Ishikawa (cell line): Measurements from ENCODE around the gene HYCC1.

Source experiments
- CEBPB ChIP-seq: IDR thresholded peaks from 2 replicates; pipeline ENCODE4 v1.6.1; 2012
- CREB1 ChIP-seq: IDR thresholded peaks from 2 replicates; pipeline ENCODE4 v1.6.1; 2012; ENCODE audit warnings: low read depth
- EGR1 ChIP-seq: IDR thresholded peaks from 2 replicates; pipeline ENCODE4 v1.6.1; 2012
- EP300 ChIP-seq: IDR thresholded peaks from 2 replicates; pipeline ENCODE4 v1.6.1; 2012; ENCODE audit warnings: borderline replicate concordance
- FOXM1 ChIP-seq: IDR thresholded peaks from 2 replicates; pipeline ENCODE4 v1.6.1; 2012; ENCODE audit warnings: low read depth, borderline replicate concordance
- NFIC ChIP-seq: IDR thresholded peaks from 2 replicates; pipeline ENCODE4 v1.6.1; 2012
- RAD21 ChIP-seq: IDR thresholded peaks from 2 replicates; pipeline ENCODE4 v1.6.1; 2012; ENCODE audit warnings: low read depth
- TAF1 ChIP-seq: IDR thresholded peaks from 2 replicates; pipeline ENCODE4 v1.6.1; 2012; ENCODE audit warnings: low read depth, mild to moderate bottlenecking
- TCF12 ChIP-seq: IDR thresholded peaks from 2 replicates; pipeline ENCODE4 v1.6.1; 2012; ENCODE audit warnings: low read depth
- TEAD4 ChIP-seq: IDR thresholded peaks from 2 replicates; pipeline ENCODE4 v1.6.1; 2012
- USF1 ChIP-seq: IDR thresholded peaks from 2 replicates; pipeline ENCODE4 v1.6.1; 2012
- YY1 ChIP-seq: IDR thresholded peaks from 2 replicates; pipeline ENCODE4 v1.6.1; 2012; ENCODE audit warnings: low read depth
- ZBTB7A ChIP-seq: IDR thresholded peaks from 2 replicates; pipeline ENCODE4 v1.6.1; 2012; ENCODE audit warnings: low read depth
- TF ChIP-seq, protein P1 (sequence below): IDR thresholded peaks from 2 replicates; pipeline ENCODE4 v1.6.1; 2012; ENCODE audit warnings: low read depth, mild to moderate bottlenecking
- TF ChIP-seq, protein P2 (sequence below): IDR thresholded peaks from 2 replicates; pipeline ENCODE4 v1.6.1; 2012

Gene HYCC1

DNA sequence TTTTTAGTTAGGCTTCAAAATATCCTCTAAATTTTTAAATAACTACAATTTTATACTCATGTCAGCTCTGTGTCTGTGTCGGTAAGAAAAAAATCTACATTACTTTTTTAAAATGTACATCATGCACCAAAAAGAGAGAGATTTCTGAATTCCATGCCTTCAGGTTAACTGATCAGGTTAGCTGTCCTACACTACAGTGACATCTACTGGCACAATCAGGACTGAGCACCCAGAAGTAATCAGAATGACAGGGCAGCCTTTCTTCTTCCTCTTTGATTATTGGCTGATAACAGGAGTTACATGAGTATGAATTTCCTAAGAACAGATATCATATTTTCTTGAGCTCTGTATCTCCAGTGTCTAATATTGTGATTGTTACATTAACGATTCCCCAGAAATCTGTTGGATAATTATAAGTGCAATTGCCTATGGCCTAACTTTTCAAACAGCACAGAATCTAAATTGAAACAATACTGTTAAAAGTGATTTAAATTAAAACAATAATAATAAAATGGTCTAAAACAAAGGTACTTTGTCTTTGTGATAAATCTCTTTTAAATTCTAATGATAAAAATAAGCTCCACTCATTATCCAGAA is 41.8 kb upstream of the HYCC1 start:
- TF ChIP-seq RAD21 (peak; percentile 94), TAF1 (no peak)

DNA sequence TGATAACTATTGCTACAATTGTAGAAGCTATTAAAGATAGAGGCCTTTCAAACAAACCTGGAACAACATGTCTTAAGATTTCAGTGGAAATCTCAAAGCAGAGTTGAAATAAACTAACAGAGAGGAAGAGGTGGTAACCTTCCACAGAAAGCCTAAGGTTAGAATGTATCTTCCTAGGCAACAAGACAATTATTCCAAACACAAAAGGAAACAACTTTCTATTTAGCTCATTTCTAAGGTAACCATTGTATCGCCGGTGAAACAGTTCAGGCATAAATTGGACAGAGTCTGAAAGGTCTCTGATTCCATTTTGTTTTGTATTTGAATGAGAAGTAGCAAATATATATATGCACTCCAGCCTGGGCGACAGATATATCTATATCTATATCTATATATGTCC is 30.7 kb upstream of the HYCC1 start:
- TF ChIP-seq CEBPB: no peak
- TF ChIP-seq EP300: no peak
- TF ChIP-seq RAD21: no peak
- TF ChIP-seq CREB1: no peak
- no peak for TF ChIP-seq TEAD4
- no peak for TF ChIP-seq FOXM1
- no peak for TF ChIP-seq USF1
- no peak for TF ChIP-seq ZBTB7A
- TF ChIP-seq TAF1: no peak
- TF ChIP-seq, protein P1, sequence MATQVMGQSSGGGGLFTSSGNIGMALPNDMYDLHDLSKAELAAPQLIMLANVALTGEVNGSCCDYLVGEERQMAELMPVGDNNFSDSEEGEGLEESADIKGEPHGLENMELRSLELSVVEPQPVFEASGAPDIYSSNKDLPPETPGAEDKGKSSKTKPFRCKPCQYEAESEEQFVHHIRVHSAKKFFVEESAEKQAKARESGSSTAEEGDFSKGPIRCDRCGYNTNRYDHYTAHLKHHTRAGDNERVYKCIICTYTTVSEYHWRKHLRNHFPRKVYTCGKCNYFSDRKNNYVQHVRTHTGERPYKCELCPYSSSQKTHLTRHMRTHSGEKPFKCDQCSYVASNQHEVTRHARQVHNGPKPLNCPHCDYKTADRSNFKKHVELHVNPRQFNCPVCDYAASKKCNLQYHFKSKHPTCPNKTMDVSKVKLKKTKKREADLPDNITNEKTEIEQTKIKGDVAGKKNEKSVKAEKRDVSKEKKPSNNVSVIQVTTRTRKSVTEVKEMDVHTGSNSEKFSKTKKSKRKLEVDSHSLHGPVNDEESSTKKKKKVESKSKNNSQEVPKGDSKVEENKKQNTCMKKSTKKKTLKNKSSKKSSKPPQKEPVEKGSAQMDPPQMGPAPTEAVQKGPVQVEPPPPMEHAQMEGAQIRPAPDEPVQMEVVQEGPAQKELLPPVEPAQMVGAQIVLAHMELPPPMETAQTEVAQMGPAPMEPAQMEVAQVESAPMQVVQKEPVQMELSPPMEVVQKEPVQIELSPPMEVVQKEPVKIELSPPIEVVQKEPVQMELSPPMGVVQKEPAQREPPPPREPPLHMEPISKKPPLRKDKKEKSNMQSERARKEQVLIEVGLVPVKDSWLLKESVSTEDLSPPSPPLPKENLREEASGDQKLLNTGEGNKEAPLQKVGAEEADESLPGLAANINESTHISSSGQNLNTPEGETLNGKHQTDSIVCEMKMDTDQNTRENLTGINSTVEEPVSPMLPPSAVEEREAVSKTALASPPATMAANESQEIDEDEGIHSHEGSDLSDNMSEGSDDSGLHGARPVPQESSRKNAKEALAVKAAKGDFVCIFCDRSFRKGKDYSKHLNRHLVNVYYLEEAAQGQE: no peak
- TF ChIP-seq TCF12: no peak
- TF ChIP-seq EGR1: no peak
- TF ChIP-seq, protein P2, sequence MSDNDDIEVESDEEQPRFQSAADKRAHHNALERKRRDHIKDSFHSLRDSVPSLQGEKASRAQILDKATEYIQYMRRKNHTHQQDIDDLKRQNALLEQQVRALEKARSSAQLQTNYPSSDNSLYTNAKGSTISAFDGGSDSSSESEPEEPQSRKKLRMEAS: no peak
- TF ChIP-seq NFIC: no peak
- TF ChIP-seq YY1: no peak

DNA sequence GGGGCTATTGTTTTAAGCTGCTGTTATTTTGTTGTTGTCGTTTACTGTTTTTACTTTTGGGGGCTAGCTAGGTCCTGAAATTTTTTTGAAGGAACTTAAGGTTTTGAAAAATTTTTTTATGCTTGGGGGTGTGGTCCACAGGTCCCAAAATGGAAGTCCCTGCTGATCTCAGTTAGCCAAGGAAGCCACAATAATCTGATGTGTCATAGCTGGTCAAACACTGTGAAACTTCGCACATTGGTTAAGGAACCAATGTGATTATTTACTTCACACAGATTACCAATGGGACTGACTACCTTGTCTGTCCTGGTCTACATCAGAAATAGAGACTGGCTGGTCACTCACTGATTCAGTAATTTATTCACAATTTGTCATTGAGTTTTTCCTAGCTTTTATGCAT is 29.5 kb upstream of the HYCC1 start:
- TF ChIP-seq EGR1: no peak
- TF ChIP-seq USF1: no peak

DNA sequence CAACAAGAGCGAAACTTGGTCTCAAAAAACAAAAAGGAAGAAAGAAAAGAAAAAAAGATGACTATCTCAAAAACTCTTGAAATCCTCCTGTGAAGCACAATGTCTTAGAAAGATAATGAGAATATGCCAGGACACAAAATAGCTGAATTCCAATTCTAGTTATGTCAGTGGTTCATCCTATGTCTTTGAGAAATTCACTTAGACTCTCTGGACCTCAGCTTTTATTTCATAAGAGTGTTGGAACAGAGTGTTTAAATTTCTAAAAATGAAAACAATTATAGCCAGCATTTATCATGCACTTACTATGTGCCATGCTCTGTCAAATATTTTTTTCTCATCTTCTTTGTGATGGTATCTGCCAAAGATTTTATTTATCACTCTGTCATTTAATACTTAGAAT is 13.3 kb upstream of the HYCC1 start:
- no peak for TF ChIP-seq TCF12
- no peak for TF ChIP-seq CEBPB
- TF ChIP-seq USF1: no peak
- TF ChIP-seq NFIC: no peak
- TF ChIP-seq RAD21: no peak
- TF ChIP-seq EP300: no peak
- TF ChIP-seq, protein P1: no peak
- no peak for TF ChIP-seq YY1
- TF ChIP-seq, protein P2: no peak
- no peak for TF ChIP-seq CREB1
- TF ChIP-seq ZBTB7A: no peak

DNA sequence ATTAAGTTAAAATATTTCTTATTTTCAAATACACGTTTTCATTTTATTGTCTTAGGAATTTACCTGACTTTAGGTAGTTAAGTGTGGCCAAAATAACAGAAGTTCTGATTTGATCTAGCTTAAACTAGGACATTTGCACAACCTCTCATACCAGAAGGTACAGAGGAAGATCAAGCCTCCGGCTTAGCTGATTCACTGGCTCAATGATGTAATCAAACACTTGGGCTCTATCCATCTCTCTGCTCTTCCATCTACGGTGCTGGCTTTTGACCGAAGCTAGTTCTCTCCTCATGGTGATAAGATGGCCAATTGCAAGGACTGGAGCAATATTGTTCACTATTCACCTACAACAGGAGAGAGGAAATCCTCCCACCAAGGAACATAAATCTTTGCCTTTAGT is 12.2 kb upstream of the HYCC1 start:
- TF ChIP-seq TCF12: no peak
- TF ChIP-seq EGR1: no peak
- TF ChIP-seq FOXM1: no peak
- no peak for TF ChIP-seq CREB1
- TF ChIP-seq CEBPB: no peak
- no peak for TF ChIP-seq RAD21
- TF ChIP-seq YY1: no peak
- TF ChIP-seq, protein P1: no peak
- TF ChIP-seq, protein P2: no peak
- no peak for TF ChIP-seq EP300
- TF ChIP-seq USF1: no peak
- no peak for TF ChIP-seq TEAD4
- TF ChIP-seq ZBTB7A: no peak
- no peak for TF ChIP-seq NFIC
- TF ChIP-seq TAF1: no peak
